ENCODE measurements around the gene ATP10B.

Gene ATP10B

GRCh38 chr5:160555581-160555970 lies 296.4 kb downstream of the ATP10B start:
- no peak for TF ChIP-seq TAF1 (IDR thresholded peaks at IDR 0.05; ENCODE audit: borderline replicate concordance, insufficient read depth, low read length)

GRCh38 chr5:160550075-160550474 lies 301.9 kb downstream of the ATP10B start:
- TF ChIP-seq TAF1 (IDR thresholded peaks at IDR 0.05; ENCODE audit: borderline replicate concordance, insufficient read depth, low read length), result no peak
- TF ChIP-seq SIN3A (IDR thresholded peaks at IDR 0.05; ENCODE audit: borderline replicate concordance, insufficient read depth, low read length), result no peak
- no peak for TF ChIP-seq FOXP2 (optimal IDR thresholded peaks at IDR 0.05; ENCODE audit: borderline replicate concordance, extremely low read depth, extremely low read length, insufficient read depth)
- no peak for TF ChIP-seq REST (IDR thresholded peaks at IDR 0.05; ENCODE audit: insufficient read depth in 1 of 2, low read depth in 2 of 2, low read length in 2 of 2)
- TF ChIP-seq POLR2AphosphoS5 (IDR thresholded peaks at IDR 0.05; ENCODE audit: low read depth, low read length), result no peak

- TF ChIP-seq REST (IDR thresholded peaks at IDR 0.05; ENCODE audit: insufficient read depth in 1 of 2, low read depth in 2 of 2, low read length in 2 of 2), result no peak
- no peak for TF ChIP-seq TAF1 (IDR thresholded peaks at IDR 0.05; ENCODE audit: borderline replicate concordance, insufficient read depth, low read length)
- TF ChIP-seq FOXP2 (optimal IDR thresholded peaks at IDR 0.05; ENCODE audit: borderline replicate concordance, extremely low read depth, extremely low read length, insufficient read depth), result no peak
- TF ChIP-seq SIN3A (IDR thresholded peaks at IDR 0.05; ENCODE audit: borderline replicate concordance, insufficient read depth, low read length), result no peak
- no peak for TF ChIP-seq POLR2AphosphoS5 (IDR thresholded peaks at IDR 0.05; ENCODE audit: low read depth, low read length)
Measured at GRCh38 chr5:160548949-160549645, 302.9 kb downstream of the ATP10B start.

- no peak for TF ChIP-seq SIN3A (IDR thresholded peaks at IDR 0.05; ENCODE audit: borderline replicate concordance, insufficient read depth, low read length)
- TF ChIP-seq TAF1 (IDR thresholded peaks at IDR 0.05; ENCODE audit: borderline replicate concordance, insufficient read depth, low read length), result no peak
- TF ChIP-seq FOXP2 (optimal IDR thresholded peaks at IDR 0.05; ENCODE audit: borderline replicate concordance, extremely low read depth, extremely low read length, insufficient read depth), result no peak
- no peak for TF ChIP-seq POLR2AphosphoS5 (IDR thresholded peaks at IDR 0.05; ENCODE audit: low read depth, low read length)
- no peak for TF ChIP-seq REST (IDR thresholded peaks at IDR 0.05; ENCODE audit: insufficient read depth in 1 of 2, low read depth in 2 of 2, low read length in 2 of 2)
Measured at GRCh38 chr5:160547872-160548271, 304.1 kb downstream of the ATP10B start.

GRCh38 chr5:160547061-160547460 lies 304.9 kb downstream of the ATP10B start:
- TF ChIP-seq SIN3A (IDR thresholded peaks at IDR 0.05; ENCODE audit: borderline replicate concordance, insufficient read depth, low read length) (no peak), FOXP2 (optimal IDR thresholded peaks at IDR 0.05; ENCODE audit: borderline replicate concordance, extremely low read depth, extremely low read length, insufficient read depth) (no peak), POLR2AphosphoS5 (IDR thresholded peaks at IDR 0.05; ENCODE audit: low read depth, low read length) (no peak), TAF1 (IDR thresholded peaks at IDR 0.05; ENCODE audit: borderline replicate concordance, insufficient read depth, low read length) (no peak), REST (IDR thresholded peaks at IDR 0.05; ENCODE audit: insufficient read depth in 1 of 2, low read depth in 2 of 2, low read length in 2 of 2) (no peak)

Data from PFSK-1 (cell line).